PC-9 (cell line): ENCODE data around the gene TADA3. TPM values are rescaled to one million over a fixed set of nuclear protein-coding genes. Genes with fewer than 3 reads are reported as not detected.

ENCODE experiments used
- BruUV-seq: library from RNA; stranded (reverse); fragments of 400-500 nt; replicated peaks from 2 replicates; lab custom pipeline; 2021; lab: Mats Ljungman, UMichigan
- CTCF ChIA-PET: fragments of 300-600 bp; sonication (Branson Sonifier 250); formaldehyde crosslinking; loops from one replicate; lab custom pipeline; 2022; ENCODE audit warnings: antibody characterized with exemption; lab: Charles Lee
- POLR2A ChIA-PET: fragments of 300-600 bp; sonication (Branson Sonifier 250); formaldehyde crosslinking; loops from one replicate; lab custom pipeline; 2022; ENCODE audit warnings: antibody characterized with exemption; ENCODE audit not compliant: unreplicated experiment; lab: Charles Lee
- DNase-seq, 2 experiments: peaks; one replicate each; pipeline versions ENCODE4 v3.0.0 to v3.0.0-alpha.2; 2015 to 2022; ENCODE audit warnings: mixed read lengths in 1 of 2
- H2AFZ ChIP-seq: fragments of 200-600 bp; sonication (generic); 2 replicates; pipeline ENCODE4 v1.8.1; 2017; ENCODE audit warnings: antibody characterized with exemption
- H3F3A ChIP-seq: fragments of 200-600 bp; sonication (generic); 2 replicates; pipeline ENCODE4 v1.8.1; 2017; ENCODE audit warnings: antibody characterized with exemption, mild to moderate bottlenecking, low read depth; ENCODE audit not compliant: insufficient read depth
- H3K27ac ChIP-seq: fragments of 200-600 bp; sonication (generic); 2 replicates; pipeline ENCODE4 v1.6.1; 2016; ENCODE audit warnings: mixed run types
- H3K27me3 ChIP-seq: fragments of 200-600 bp; sonication (generic); 2 replicates; pipeline ENCODE4 v1.6.1; 2016; ENCODE audit warnings: low read depth, mixed run types; ENCODE audit not compliant: insufficient read depth
- H3K36me3 ChIP-seq: fragments of 200-600 bp; sonication (generic); 2 replicates; pipeline ENCODE4 v1.6.1; 2016; ENCODE audit warnings: low read depth, mixed run types
- H3K4me1 ChIP-seq: fragments of 200-600 bp; sonication (generic); replicated peaks from 2 replicates; pipeline ENCODE4 v1.6.1; 2016; ENCODE audit warnings: mixed run types; ENCODE audit not compliant: insufficient read depth
- H3K4me2 ChIP-seq: fragments of 200-600 bp; sonication (generic); 2 replicates; pipeline ENCODE4 v1.6.1; 2017; ENCODE audit warnings: mixed run types
- H3K4me3 ChIP-seq: fragments of 200-600 bp; sonication (generic); 2 replicates; pipeline ENCODE4 v1.6.1; 2016; ENCODE audit warnings: mixed run types
- H3K79me2 ChIP-seq: fragments of 200-600 bp; sonication (generic); 2 replicates; pipeline ENCODE4 v1.6.1; 2017; ENCODE audit warnings: low read depth, mixed run types
- H3K9me2 ChIP-seq: fragments of 200-600 bp; sonication (generic); 2 replicates; pipeline ENCODE4 v1.8.1; 2017; ENCODE audit warnings: mild to moderate bottlenecking; ENCODE audit not compliant: insufficient read depth
- H3K9me3 ChIP-seq: fragments of 200-600 bp; sonication (generic); 2 replicates; pipeline ENCODE4 v1.8.1; 2016; ENCODE audit warnings: low read depth; ENCODE audit not compliant: insufficient read depth
- H4K20me1 ChIP-seq: fragments of 200-600 bp; sonication (generic); 2 replicates; pipeline ENCODE4 v1.8.1; 2017; ENCODE audit not compliant: insufficient read depth
- CTCF ChIP-seq: fragments of 200-600 bp; sonication (generic); conservative IDR thresholded peaks from 2 replicates; pipeline ENCODE4 v1.6.1; 2017; ENCODE audit warnings: mixed run types, antibody characterized with exemption, mild to moderate bottlenecking, moderate library complexity
- EZH2 ChIP-seq: fragments of 200-600 bp; sonication (generic); IDR thresholded peaks from 2 replicates; pipeline ENCODE4 v1.8.0; 2017; ENCODE audit warnings: antibody characterized with exemption, low read depth
- intact Hi-C: fragments of 100-400 bp; cut with micrococcal nuclease; formaldehyde crosslinking; loops from one replicate; pipeline ENCODE4 v1.10.0; 2022; ENCODE audit not compliant: unreplicated experiment
- total RNA-seq: library from RNA; stranded (reverse); gene quantifications from 2 replicates; pipeline ENCODE4 v1.2.3, GENCODE V29; 2021

Gene TADA3
- total RNA-seq, 1 experiment from 2014 or later, result 72.4 TPM

DNA sequence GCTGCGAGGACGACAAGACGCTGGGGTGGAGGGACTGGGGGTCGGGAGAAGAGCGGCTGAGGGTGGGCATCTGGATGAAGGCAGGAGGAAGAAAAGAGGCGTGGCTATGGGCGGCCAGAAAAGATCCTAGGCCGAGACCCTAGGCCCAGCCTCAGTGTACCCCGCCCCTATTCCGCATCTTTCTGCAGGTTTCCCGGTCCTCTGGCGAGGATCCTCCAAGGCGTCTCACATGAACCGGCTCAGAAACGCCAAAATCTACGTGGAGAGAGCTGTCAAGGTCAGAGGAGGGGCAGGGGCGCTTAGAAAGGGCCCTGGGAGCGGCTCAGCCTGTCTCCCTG is 18.1 kb upstream of the TADA3 start:
- BruUV-seq, result no TSS peak
- CTCF ChIA-PET, result no interaction called here
- intact Hi-C loops, result loop anchor here (2.0 kb wide), 1 partner anchor 136 kb away; no protein-coding TSS in a partner anchor
- Histone ChIP-seq H3F3A (peaks cover 36% of the 10 kb centered on the region), H3K27me3 (no peaks in the 10 kb centered on the region), H3K9me2 (no peaks in the 10 kb centered on the region), H3K9me3 (no peaks in the 10 kb centered on the region), H3K4me3 (peak overlapping the region; percentile 66), H3K4me2 (peak overlapping the region; percentile 95), H3K36me3 (0 out of 2 replicates have a peak, but pooled peaks cover under 1% of the 10 kb centered on the region), H4K20me1 (no peaks in the 10 kb centered on the region), H3K27ac (no peak overlapping the region), H2AFZ (peak overlapping the region; percentile 77), H3K79me2 (no peaks in the 10 kb centered on the region), H3K4me1 (peaks cover 19% of the 10 kb centered on the region)
- POLR2A ChIA-PET, result no interaction called here
- no peak for TF ChIP-seq EZH2
- no peak for DNase-seq

GRCh38 chr3:9809615-9810432 is 17.6 kb upstream of the TADA3 start, which contains the start of gene TTLL3:
TSS of gene TTLL3 (plus strand) at chr3:9810262. CDS start at chr3:9810662, 400 bp downstream.
- TSS peak; percentile 73 for BruUV-seq
- Histone ChIP-seq H3K4me3 (peak within 1 kb of the TSS; percentile 66), H3K4me2 (peak within 1 kb of the TSS; percentile 95), H3K36me3 (peaks cover 6% of the 10 kb centered on the region; the same call in 1 of the 2 replicates), H3K9me2 (no peaks in the 10 kb centered on the region), H3K4me1 (peaks cover 19% of the 10 kb centered on the region), H3F3A (peaks cover 36% of the 10 kb centered on the region), H3K27me3 (no peaks in the 10 kb centered on the region), H3K27ac (peak within 1 kb of the TSS; percentile 62), H2AFZ (peak within 1 kb of the TSS; percentile 77), H3K79me2 (no peaks in the 10 kb centered on the region), H3K9me3 (no peaks in the 10 kb centered on the region), H4K20me1 (0 out of 2 replicates have a peak, but pooled peaks cover under 1% of the 10 kb centered on the region)
- TF ChIP-seq CTCF (no peak), EZH2 (no peak)
- POLR2A ChIA-PET, result interaction anchor here (0.7 to 0.9 kb wide), 3 partner anchors 17 to 177 kb away, joined by 3 to 4 read pairs (median 3); partner anchors contain the start of genes ARPC4 and EMC3
- CTCF ChIA-PET, result interaction anchor here (0.6 kb wide), 1 partner anchor 29 kb away, joined by 5 read pairs; no protein-coding TSS in a partner anchor
- intact Hi-C loops, result loop anchor here (2.0 to 10.0 kb wide), 2 partner anchors 137 to 305 kb away; no protein-coding TSS in a partner anchor
- DNase-seq, result peak in 1 of 2 experiments; percentile 62

DNA sequence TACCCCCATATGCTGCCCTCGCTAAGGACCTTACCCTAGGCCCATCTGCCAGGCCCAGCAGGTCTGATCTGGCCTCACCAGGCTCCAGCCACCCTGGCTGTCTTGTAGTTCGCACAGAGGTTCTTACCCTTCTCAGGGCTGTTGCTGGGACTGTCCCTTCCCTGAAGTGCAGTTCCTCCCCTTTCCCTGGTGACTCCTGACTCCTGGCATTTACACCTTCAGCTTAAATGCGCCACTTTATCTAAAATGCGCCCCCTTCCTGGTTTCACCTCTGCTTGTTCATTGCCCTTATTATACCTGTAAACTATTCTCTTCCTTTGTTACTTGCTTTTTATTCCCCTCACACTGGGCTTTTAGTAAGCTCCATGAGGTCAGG is 17.0 kb upstream of the TADA3 start:
- Histone ChIP-seq H3K27me3 (no peaks in the 10 kb centered on the region), H3K4me1 (peaks cover 19% of the 10 kb centered on the region), H4K20me1 (0 out of 2 replicates have a peak, but pooled peaks cover 6% of the 10 kb centered on the region), H3K9me2 (no peaks in the 10 kb centered on the region), H2AFZ (no peak overlapping the region), H3K79me2 (no peaks in the 10 kb centered on the region), H3K4me2 (peak overlapping the region; percentile 95), H3F3A (peaks cover 36% of the 10 kb centered on the region), H3K9me3 (no peaks in the 10 kb centered on the region), H3K36me3 (peaks cover 11% of the 10 kb centered on the region; the same call in 1 of the 2 replicates), H3K4me3 (peak overlapping the region; percentile 66), H3K27ac (peak overlapping the region; percentile 62)
- DNase-seq, result peak; percentile 27 to 50
- no peak for TF ChIP-seq EZH2
- TF ChIP-seq CTCF, result no peak
- intact Hi-C loops, result loop anchor here (10.0 kb wide), 1 partner anchor 304 kb away; no protein-coding TSS in a partner anchor
- CTCF ChIA-PET, result interaction anchor here (0.5 to 0.6 kb wide), 2 partner anchors 30 to 304 kb away, joined by 4 to 5 read pairs; no protein-coding TSS in a partner anchor
- POLR2A ChIA-PET, result interaction anchor here (0.7 to 0.9 kb wide), 3 partner anchors 16 to 178 kb away, joined by 3 to 4 read pairs (median 3); partner anchors contain the start of genes ARPC4 and EMC3
- BruUV-seq, result no TSS peak
